ENCODE results near the gene KIF11.
"Not testable (repeated sequence)": the region's sequence is repeated elsewhere in the genome, so short reads cannot be mapped to it uniquely, and the experiment has no call there.

The KIF11 gene

GRCh38 chr10:92591550-92592022, 1.3 kb upstream of the KIF11 start:
- DNase-seq (ENCODE audit: low read depth), result peak; percentile 87

DNA sequence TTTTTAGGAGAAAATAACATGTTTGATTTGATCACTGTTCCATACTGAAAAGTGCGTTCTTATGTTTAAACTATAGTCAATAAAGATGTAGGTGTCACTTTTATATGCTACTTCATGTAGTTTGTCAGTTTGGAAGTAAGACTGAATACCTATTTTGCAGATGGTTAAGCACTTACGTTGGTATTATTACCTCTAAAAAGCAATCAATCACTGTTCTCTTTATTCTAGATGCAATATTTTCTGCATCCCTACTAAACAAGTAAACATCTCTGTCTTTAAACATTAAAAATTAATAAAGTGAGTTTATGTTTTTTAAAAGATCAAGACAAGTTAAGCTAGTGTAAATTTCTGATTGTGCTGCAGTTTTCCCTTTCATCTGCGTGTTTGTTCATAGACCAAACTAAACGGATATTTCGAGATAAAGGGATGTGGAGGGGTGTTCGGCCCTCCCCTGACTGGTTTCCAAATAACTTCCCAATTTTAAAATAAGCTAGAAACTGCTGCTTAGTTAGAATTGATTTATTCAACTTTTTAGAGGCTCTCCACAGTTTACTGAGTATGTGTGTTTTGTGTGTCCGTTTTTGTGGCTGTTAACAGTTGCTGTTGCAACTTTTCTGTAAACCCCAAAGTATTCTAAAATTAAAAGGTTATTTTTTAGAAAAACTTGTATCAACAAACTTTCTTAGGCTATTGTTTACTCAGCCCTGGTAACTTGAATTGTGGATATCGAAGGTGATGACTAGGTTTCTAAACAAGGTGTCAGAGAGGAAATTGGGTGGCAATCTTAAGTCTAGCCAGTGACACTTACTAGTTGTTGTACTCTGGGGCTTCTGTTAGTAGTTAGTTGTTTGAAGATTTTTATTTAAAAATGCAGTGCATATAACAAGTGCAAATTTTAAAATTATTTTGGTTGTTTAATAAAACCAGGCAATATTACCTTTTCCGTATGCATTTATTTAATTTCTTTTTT, 974 bp downstream of the KIF11 start:
- DNase-seq (ENCODE audit: low read depth), result no peak

DNA sequence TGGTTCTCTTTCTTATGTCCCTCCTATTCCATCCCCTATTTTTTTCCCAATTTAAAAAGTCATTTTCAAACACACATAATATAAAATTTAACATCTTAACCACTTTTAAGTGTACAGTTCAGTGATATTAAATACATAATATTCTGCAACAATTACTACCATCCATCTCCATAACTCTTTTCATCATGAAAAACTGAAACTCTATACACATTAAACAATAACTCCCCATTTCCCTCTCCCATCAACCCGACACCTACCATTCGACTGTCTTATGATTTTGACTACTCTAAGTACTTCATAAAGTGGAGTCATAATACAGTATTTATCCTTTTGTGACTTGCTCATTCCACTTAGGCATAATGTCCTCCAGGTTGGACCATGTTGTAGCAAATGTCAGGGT, 2.6 kb downstream of the KIF11 start:
- DNase-seq (ENCODE audit: low read depth), result no peak

GRCh38 chr10:92598321-92598720, 5.4 kb downstream of the KIF11 start:
- no peak for DNase-seq (ENCODE audit: low read depth)

DNA sequence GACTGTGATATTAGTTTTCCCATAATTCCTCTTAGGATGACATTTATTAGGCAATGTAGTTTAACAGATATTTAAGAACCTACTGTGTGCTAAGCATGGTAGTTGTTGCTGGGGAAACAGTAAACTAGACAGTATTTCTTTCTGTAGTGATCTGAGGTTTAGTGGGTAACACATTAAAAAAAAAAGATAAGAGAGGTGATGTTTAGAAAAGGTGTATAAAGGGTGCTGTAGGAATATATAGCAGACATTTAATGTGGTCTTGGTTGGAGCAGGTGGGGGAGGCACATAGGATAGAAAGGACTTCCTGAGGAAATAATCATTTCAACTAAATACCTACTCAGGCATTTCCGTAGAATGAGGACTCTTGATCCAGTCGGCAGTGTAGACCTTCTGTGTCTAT, 11.9 kb downstream of the KIF11 start:
- no peak for DNase-seq (ENCODE audit: low read depth)

- DNase-seq (ENCODE audit: low read depth), result no peak
Measured at GRCh38 chr10:92615515-92615914, 22.6 kb downstream of the KIF11 start.

- DNase-seq (ENCODE audit: low read depth), result no peak
Measured at GRCh38 chr10:92619368-92619767, 26.4 kb downstream of the KIF11 start.

DNA sequence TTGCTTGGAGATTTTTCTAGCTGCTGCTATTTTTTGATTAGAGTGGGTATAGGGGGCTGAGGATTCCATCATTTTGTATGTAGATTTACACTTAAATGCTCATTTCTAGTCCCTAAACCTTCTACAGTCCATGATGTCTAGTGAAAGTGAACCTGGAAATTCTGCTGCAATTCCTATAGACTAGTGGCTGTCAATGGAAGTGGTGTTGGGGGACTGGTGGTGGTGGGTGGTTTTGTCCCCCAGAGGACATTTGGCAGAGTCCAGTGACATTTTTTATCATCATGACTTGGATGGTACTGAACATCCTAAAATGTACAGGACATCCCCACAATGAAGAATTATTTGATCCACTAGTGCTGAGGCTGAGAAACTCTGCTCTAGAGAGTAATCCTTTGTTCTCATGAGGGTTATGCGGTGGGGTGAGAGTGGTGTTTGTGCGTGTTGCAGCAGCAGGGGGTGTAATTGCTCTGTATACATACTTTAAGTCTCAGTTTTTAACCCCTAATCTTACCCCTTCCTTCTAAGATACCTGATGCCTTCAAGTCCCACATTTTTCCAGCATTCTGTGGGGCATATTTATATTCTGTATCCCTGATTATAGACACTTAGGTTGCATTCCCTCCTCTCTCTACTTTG, 35.0 kb downstream of the KIF11 start:
- DNase-seq (ENCODE audit: low read depth), result no peak

DNA sequence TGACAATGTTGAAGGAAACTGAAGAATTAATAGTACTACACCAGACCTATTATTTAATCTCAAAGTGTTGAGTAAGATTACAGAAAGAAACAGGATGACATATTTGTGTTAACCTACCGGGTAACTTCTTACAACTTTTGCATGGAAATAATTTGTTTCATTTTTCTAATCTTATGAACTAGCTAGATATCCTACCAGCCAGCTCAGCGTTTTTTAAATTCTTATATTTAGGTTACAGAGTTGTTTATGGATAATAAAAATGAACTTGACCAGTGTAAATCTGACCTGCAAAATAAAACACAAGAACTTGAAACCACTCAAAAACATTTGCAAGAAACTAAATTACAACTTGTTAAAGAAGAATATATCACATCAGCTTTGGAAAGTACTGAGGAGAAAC, 37.0 kb downstream of the KIF11 start:
- DNase-seq (ENCODE audit: low read depth), result no peak

- no peak for DNase-seq (ENCODE audit: low read depth)
Measured at GRCh38 chr10:92638037-92638436, 45.1 kb downstream of the KIF11 start.

DNA sequence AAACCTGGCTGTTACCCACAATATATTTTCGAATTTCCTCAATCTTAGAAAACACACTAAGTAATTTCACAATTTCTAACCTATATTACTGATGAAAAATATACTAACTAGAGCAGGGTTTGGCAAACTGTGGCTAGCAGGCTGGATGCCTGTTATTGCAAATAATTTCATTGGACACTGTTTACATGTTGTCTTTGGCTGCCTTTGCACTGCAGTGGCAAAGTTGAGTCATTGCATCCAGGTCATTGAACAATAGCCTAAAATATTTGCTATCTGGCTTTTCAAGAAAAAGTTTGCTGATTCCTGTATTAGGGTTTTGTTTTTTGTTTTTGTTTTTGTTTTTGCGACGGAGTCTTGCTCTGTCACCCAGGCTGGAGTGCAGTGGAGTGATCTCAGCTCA, 47.2 kb downstream of the KIF11 start:
- DNase-seq (ENCODE audit: low read depth), result no peak

GRCh38 chr10:92641492-92641891, 48.6 kb downstream of the KIF11 start:
- no peak for DNase-seq (ENCODE audit: low read depth)

- DNase-seq (ENCODE audit: low read depth), result no peak
Measured at GRCh38 chr10:92644921-92645320, 52.0 kb downstream of the KIF11 start.

DNA sequence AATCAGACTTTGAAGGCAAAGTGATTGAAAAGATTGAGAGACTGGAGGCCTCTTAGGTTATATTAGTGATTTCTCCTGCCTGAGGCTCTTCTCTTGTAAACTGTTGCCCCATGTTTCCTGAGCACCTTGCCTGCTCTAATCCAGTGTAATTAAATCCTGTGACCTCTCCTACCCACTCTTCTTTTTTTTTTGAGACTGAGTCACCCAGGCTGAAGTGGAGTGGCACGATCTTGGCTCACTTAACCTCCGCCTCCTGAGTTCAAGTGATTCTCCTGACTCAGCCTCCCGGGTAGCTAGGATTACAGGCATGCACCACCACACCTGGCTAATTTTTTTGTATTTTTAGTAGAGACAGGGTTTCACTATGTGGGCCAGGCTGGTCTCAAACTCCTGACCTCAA, 57.9 kb downstream of the KIF11 start:
- DNase-seq (ENCODE audit: low read depth), result not testable (repeated sequence)

GRCh38 chr10:92655426-92655825, 62.5 kb downstream of the KIF11 start:
- DNase-seq (ENCODE audit: low read depth), result no peak

GRCh38 chr10:92656266-92656961, 63.5 kb downstream of the KIF11 start:
- DNase-seq (ENCODE audit: low read depth), result no peak

- no peak for DNase-seq (ENCODE audit: low read depth)
Measured at GRCh38 chr10:92657024-92657423, 64.1 kb downstream of the KIF11 start.

- DNase-seq (ENCODE audit: low read depth), result no peak
Measured at GRCh38 chr10:92662848-92663247, 69.9 kb downstream of the KIF11 start.

GRCh38 chr10:92664322-92664721, 71.4 kb downstream of the KIF11 start:
- no peak for DNase-seq (ENCODE audit: low read depth)

- DNase-seq (ENCODE audit: low read depth), result no peak
Measured at GRCh38 chr10:92667078-92667477, 74.1 kb downstream of the KIF11 start.

DNA sequence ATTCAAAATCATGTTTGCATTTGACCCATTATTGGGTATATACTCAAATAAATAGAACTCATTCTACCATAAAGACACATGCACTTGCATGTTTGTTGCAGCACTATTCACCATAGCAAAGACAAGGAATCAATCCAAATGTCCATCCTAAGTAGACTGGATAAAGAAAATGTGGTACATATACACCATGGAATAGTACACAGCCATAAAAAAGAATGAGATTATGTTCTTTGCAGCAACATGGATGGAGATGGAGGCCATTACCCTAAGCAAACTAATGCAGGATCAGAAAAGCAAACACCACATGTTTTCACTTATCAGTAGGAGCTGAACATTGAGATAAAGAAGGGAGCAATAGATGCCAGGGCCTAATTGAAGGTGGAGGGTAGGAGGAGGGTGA, 84.8 kb downstream of the KIF11 start:
- no peak for DNase-seq (ENCODE audit: low read depth)

- no peak for DNase-seq (ENCODE audit: low read depth)
Measured at GRCh38 chr10:92678206-92678605, 85.3 kb downstream of the KIF11 start.
